HCEC 1CT (cell line): ENCODE measurements around the gene CHMP2A.
"Not testable (repeated sequence)": the region's sequence is repeated elsewhere in the genome, so short reads cannot be mapped to it uniquely, and the experiment has no call there.

Experiments
- DNase-seq: peaks from one replicate; pipeline ENCODE4 v3.0.0-alpha.2; 2017

The CHMP2A gene

GRCh38 chr19:58554494-58555368 is at the start of gene CHMP2A:
Gene CHMP2A, minus strand, starts transcription at chr19:58555105. Its CDS starts 893 bp downstream, at chr19:58554212.
- DNase-seq, result peak; percentile 95

GRCh38 chr19:58586133-58586765 is 31.3 kb upstream of the CHMP2A start:
- no peak for DNase-seq

- DNase-seq, result no peak
Measured at GRCh38 chr19:58585442-58586132, 30.7 kb upstream of the CHMP2A start.

GRCh38 chr19:58584498-58585441 is 29.9 kb upstream of the CHMP2A start:
- no peak for DNase-seq

GRCh38 chr19:58582985-58583384 is 28.1 kb upstream of the CHMP2A start:
- no peak for DNase-seq

- peak; percentile 89 for DNase-seq
Measured at GRCh38 chr19:58581227-58582141, 26.6 kb upstream of the CHMP2A start.

- DNase-seq, result no peak
Measured at GRCh38 chr19:58579473-58580142, 24.7 kb upstream of the CHMP2A start.

- DNase-seq, result no peak
Measured at GRCh38 chr19:58578012-58578925, 23.4 kb upstream of the CHMP2A start.

- not testable (repeated sequence) for DNase-seq
Measured at GRCh38 chr19:58577581-58577980, 22.7 kb upstream of the CHMP2A start.

- DNase-seq, result peak; percentile 93
Measured at GRCh38 chr19:58575183-58576041, 20.5 kb upstream of the CHMP2A start.

GRCh38 chr19:58573658-58574164 is 18.8 kb upstream of the CHMP2A start:
- DNase-seq, result no peak

- peak; percentile 100 for DNase-seq
Measured at GRCh38 chr19:58572818-58573657, 18.1 kb upstream of the CHMP2A start, which contains the start of gene MZF1. Gene MZF1, minus strand, starts transcription at chr19:58573335. Its CDS starts 1,946 bp downstream, at chr19:58571389.

GRCh38 chr19:58572026-58572817 is 17.3 kb upstream of the CHMP2A start:
- no peak for DNase-seq

- no peak for DNase-seq
Measured at GRCh38 chr19:58571575-58571947, 16.7 kb upstream of the CHMP2A start.

- no peak for DNase-seq
Measured at GRCh38 chr19:58570770-58571574, 16.1 kb upstream of the CHMP2A start.
